ENCODE data around the gene SLX9. TPM values are rescaled to one million over a fixed set of nuclear protein-coding genes. Genes with fewer than 3 reads are reported as not detected.

The SLX9 gene
- total RNA-seq, 1 experiment from 2014 or later = 77.2 TPM

- TF ChIP-seq, protein P1, sequence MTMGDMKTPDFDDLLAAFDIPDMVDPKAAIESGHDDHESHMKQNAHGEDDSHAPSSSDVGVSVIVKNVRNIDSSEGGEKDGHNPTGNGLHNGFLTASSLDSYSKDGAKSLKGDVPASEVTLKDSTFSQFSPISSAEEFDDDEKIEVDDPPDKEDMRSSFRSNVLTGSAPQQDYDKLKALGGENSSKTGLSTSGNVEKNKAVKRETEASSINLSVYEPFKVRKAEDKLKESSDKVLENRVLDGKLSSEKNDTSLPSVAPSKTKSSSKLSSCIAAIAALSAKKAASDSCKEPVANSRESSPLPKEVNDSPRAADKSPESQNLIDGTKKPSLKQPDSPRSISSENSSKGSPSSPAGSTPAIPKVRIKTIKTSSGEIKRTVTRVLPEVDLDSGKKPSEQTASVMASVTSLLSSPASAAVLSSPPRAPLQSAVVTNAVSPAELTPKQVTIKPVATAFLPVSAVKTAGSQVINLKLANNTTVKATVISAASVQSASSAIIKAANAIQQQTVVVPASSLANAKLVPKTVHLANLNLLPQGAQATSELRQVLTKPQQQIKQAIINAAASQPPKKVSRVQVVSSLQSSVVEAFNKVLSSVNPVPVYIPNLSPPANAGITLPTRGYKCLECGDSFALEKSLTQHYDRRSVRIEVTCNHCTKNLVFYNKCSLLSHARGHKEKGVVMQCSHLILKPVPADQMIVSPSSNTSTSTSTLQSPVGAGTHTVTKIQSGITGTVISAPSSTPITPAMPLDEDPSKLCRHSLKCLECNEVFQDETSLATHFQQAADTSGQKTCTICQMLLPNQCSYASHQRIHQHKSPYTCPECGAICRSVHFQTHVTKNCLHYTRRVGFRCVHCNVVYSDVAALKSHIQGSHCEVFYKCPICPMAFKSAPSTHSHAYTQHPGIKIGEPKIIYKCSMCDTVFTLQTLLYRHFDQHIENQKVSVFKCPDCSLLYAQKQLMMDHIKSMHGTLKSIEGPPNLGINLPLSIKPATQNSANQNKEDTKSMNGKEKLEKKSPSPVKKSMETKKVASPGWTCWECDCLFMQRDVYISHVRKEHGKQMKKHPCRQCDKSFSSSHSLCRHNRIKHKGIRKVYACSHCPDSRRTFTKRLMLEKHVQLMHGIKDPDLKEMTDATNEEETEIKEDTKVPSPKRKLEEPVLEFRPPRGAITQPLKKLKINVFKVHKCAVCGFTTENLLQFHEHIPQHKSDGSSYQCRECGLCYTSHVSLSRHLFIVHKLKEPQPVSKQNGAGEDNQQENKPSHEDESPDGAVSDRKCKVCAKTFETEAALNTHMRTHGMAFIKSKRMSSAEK (CRISPR knock-in tag; IDR thresholded peaks at IDR 0.05; ENCODE audit: borderline replicate concordance) = no peak
- TF ChIP-seq TEAD1 (CRISPR knock-in tag; IDR thresholded peaks at IDR 0.05) (no peak), CTCF (IDR thresholded peaks at IDR 0.05) (no peak), TP53 (CRISPR knock-in tag; IDR thresholded peaks at IDR 0.05) (no peak), ZBTB21 (CRISPR knock-in tag; IDR thresholded peaks at IDR 0.05; ENCODE audit: borderline replicate concordance) (no peak), RORB (CRISPR knock-in tag; IDR thresholded peaks at IDR 0.05) (no peak), NFYB (CRISPR knock-in tag; conservative IDR thresholded peaks at IDR 0.05; ENCODE audit: low read depth) (no peak), NFE2L1 (CRISPR knock-in tag; IDR thresholded peaks at IDR 0.05) (no peak), ERG (CRISPR knock-in tag; IDR thresholded peaks at IDR 0.05) (no peak), GRHL2 (CRISPR knock-in tag; IDR thresholded peaks at IDR 0.05; ENCODE audit: insufficient replicate concordance, severe bottlenecking) (no peak), JUN (CRISPR knock-in tag; IDR thresholded peaks at IDR 0.05) (no peak), OVOL2 (CRISPR knock-in tag; IDR thresholded peaks at IDR 0.05; ENCODE audit: borderline replicate concordance) (no peak), ZSCAN18 (CRISPR knock-in tag; IDR thresholded peaks at IDR 0.05) (no peak)
- TF ChIP-seq, protein P2, sequence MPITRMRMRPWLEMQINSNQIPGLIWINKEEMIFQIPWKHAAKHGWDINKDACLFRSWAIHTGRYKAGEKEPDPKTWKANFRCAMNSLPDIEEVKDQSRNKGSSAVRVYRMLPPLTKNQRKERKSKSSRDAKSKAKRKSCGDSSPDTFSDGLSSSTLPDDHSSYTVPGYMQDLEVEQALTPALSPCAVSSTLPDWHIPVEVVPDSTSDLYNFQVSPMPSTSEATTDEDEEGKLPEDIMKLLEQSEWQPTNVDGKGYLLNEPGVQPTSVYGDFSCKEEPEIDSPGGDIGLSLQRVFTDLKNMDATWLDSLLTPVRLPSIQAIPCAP (CRISPR knock-in tag; IDR thresholded peaks at IDR 0.05) = no peak
These were observed 30.9 kb upstream of the SLX9 start (continued) for GRCh38 chr21:44908908-44909307.

- CTCF ChIA-PET = interaction anchor here (1.5 to 1.6 kb wide), 2 partner anchors 18 to 40 kb away, joined by 3 read pairs; no protein-coding TSS in a partner anchor
- no peaks in the 10 kb centered on the region for H3K36me3 Mint-ChIP-seq
- H3K27ac Mint-ChIP-seq = no peak overlapping the region
- ATAC-seq = no peak
- H3K27me3 Mint-ChIP-seq (ENCODE audit: low read depth) = no peaks in the 10 kb centered on the region
- POLR2A ChIA-PET = no interaction called here
- no peak for DNase-seq (ENCODE audit: low spot score)
- H3K4me1 Mint-ChIP-seq = no peaks in the 10 kb centered on the region; the same call in 1 of the 2 replicates
- no peak overlapping the region for H3K4me3 Mint-ChIP-seq
- H3K9me3 Mint-ChIP-seq = no peaks in the 10 kb centered on the region
- no peak for TF ChIP-seq ZNF263 (CRISPR knock-in tag; IDR thresholded peaks at IDR 0.05; ENCODE audit: low read depth)
- no peak for TF ChIP-seq NR1H2 (CRISPR knock-in tag; IDR thresholded peaks at IDR 0.05)
- TF ChIP-seq ZBTB21 (CRISPR knock-in tag; IDR thresholded peaks at IDR 0.05; ENCODE audit: borderline replicate concordance) = no peak
- no peak for TF ChIP-seq SP1 (CRISPR knock-in tag; conservative IDR thresholded peaks at IDR 0.05)
- TF ChIP-seq, protein P3, sequence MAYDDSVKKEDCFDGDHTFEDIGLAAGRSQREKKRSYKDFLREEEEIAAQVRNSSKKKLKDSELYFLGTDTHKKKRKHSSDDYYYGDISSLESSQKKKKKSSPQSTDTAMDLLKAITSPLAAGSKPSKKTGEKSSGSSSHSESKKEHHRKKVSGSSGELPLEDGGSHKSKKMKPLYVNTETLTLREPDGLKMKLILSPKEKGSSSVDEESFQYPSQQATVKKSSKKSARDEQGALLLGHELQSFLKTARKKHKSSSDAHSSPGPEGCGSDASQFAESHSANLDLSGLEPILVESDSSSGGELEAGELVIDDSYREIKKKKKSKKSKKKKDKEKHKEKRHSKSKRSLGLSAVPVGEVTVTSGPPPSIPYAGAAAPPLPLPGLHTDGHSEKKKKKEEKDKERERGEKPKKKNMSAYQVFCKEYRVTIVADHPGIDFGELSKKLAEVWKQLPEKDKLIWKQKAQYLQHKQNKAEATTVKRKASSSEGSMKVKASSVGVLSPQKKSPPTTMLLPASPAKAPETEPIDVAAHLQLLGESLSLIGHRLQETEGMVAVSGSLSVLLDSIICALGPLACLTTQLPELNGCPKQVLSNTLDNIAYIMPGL (CRISPR knock-in tag; IDR thresholded peaks at IDR 0.05) = no peak
- no peak for TF ChIP-seq ERG (CRISPR knock-in tag; IDR thresholded peaks at IDR 0.05)
- TF ChIP-seq, protein P4, sequence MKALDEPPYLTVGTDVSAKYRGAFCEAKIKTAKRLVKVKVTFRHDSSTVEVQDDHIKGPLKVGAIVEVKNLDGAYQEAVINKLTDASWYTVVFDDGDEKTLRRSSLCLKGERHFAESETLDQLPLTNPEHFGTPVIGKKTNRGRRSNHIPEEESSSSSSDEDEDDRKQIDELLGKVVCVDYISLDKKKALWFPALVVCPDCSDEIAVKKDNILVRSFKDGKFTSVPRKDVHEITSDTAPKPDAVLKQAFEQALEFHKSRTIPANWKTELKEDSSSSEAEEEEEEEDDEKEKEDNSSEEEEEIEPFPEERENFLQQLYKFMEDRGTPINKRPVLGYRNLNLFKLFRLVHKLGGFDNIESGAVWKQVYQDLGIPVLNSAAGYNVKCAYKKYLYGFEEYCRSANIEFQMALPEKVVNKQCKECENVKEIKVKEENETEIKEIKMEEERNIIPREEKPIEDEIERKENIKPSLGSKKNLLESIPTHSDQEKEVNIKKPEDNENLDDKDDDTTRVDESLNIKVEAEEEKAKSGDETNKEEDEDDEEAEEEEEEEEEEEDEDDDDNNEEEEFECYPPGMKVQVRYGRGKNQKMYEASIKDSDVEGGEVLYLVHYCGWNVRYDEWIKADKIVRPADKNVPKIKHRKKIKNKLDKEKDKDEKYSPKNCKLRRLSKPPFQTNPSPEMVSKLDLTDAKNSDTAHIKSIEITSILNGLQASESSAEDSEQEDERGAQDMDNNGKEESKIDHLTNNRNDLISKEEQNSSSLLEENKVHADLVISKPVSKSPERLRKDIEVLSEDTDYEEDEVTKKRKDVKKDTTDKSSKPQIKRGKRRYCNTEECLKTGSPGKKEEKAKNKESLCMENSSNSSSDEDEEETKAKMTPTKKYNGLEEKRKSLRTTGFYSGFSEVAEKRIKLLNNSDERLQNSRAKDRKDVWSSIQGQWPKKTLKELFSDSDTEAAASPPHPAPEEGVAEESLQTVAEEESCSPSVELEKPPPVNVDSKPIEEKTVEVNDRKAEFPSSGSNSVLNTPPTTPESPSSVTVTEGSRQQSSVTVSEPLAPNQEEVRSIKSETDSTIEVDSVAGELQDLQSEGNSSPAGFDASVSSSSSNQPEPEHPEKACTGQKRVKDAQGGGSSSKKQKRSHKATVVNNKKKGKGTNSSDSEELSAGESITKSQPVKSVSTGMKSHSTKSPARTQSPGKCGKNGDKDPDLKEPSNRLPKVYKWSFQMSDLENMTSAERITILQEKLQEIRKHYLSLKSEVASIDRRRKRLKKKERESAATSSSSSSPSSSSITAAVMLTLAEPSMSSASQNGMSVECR (CRISPR knock-in tag; IDR thresholded peaks at IDR 0.05; ENCODE audit: borderline replicate concordance) = no peak
These were observed 30.1 kb upstream of the SLX9 start for GRCh38 chr21:44909719-44910118.
